ENCODE measurements around the gene KCNH1.

The KCNH1 gene

DNA sequence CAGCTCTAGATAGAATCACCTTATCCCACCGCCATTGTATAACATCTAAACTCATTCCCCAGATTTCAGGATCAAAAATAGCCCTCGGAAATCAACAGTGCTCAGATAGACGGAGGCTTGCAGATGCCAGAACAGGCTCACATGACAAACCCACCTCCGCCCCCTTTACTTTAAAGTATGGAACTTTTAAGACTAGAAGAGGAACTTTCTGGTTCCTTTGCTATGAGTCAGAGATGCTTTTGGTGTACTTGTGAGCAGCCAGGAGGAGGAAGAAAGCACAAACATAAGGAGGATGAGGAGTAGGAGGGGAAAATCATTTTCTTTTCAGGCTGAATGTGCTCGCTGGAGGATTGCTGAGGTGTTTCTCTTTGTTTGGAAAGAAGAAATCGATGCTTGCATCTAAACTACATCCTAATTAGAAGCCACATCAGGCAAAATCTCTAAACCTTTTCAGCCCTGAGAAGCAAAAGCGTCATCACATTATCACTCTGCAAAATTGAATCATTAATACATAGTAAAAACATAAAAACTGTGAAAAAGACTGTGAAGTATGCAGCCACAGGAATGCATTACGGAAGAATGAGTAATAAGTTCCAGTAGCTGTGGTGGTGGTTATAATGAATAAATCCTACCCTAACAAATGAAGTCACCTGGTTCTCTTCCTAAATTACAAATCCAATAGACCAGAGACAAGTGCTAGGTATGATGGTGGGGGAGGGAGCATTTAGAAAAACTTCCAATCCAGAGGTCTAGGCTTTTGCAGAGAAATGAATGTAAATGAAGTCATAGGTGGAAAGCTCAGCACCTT, 251.3 kb downstream of the KCNH1 start:
- peak; percentile 13 for DNase-seq (ENCODE audit: low read depth)
- TF ChIP-seq, protein P1, sequence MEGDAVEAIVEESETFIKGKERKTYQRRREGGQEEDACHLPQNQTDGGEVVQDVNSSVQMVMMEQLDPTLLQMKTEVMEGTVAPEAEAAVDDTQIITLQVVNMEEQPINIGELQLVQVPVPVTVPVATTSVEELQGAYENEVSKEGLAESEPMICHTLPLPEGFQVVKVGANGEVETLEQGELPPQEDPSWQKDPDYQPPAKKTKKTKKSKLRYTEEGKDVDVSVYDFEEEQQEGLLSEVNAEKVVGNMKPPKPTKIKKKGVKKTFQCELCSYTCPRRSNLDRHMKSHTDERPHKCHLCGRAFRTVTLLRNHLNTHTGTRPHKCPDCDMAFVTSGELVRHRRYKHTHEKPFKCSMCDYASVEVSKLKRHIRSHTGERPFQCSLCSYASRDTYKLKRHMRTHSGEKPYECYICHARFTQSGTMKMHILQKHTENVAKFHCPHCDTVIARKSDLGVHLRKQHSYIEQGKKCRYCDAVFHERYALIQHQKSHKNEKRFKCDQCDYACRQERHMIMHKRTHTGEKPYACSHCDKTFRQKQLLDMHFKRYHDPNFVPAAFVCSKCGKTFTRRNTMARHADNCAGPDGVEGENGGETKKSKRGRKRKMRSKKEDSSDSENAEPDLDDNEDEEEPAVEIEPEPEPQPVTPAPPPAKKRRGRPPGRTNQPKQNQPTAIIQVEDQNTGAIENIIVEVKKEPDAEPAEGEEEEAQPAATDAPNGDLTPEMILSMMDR (conservative IDR thresholded peaks at IDR 0.05; ENCODE audit: low read depth, low read length), result no peak
- H3K4me3 ChIP-seq (ENCODE audit: low read depth, low read length), result no peak overlapping the region

DNA sequence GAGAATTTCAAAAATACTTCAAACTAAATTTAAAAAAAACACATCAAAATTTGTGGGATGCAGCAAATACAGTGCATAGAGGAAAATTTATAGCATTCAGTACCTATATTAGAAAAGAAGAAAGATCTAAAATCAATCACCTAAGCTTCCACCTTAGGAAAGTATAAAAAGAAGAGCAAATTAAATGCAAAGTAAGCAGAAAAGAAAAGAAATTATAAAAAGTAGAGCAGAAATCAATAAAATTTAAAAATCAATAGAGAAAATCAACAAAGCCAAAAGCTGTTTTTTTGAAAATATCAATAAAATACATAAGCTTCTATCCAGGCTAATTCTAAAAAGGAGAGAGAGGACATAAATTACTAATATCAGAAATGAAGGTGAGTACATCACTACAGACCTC, 255.4 kb downstream of the KCNH1 start:
- TF ChIP-seq, protein P1 (conservative IDR thresholded peaks at IDR 0.05; ENCODE audit: low read depth, low read length), result no peak
- no peak for DNase-seq (ENCODE audit: low read depth)

DNA sequence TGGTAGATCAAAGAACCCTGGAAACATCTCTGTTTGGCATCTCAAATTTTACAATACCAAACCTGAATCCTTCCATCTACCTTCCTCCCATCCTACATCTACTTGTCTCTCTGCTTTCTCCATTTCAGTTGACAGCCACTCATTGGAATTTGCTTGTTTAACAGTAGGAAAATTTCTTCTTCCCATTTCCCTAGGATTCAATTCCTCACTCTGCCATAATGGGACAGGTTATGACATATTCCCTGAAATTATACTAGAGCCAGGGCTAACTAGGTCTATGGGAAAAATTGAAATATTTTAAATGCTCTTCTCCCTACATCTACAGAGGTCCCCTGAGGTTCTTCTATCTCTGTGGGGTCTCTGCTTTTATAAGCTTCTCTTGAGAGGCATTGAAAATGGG, 257.7 kb downstream of the KCNH1 start:
- TF ChIP-seq, protein P1 (conservative IDR thresholded peaks at IDR 0.05; ENCODE audit: low read depth, low read length), result no peak
- DNase-seq (ENCODE audit: low read depth), result no peak
- no peak overlapping the region for H3K4me3 ChIP-seq (ENCODE audit: low read depth, low read length)

More for the DNA sequence above, 255.4 kb downstream of the KCNH1 start:
- no peak overlapping the region for H3K4me3 ChIP-seq (ENCODE audit: low read depth, low read length)

DNA sequence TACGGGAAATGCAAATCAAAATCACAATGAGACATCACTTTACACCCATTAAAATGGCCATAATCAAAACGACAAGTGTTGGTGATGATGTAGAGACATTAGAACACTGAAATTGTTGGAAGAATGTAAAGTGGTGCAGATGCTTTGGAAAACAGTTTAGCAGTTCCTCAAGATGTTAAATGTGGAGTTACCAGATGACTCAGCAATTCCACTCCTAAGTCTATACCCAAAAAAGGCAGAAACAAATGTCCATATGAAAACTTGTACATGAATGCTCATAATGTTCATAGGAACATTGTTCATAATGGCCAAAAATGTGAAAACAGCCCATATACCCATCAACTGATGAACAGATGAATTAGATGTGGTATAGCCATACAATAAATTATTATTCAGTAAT, 267.4 kb downstream of the KCNH1 start:
- TF ChIP-seq, protein P1 (conservative IDR thresholded peaks at IDR 0.05; ENCODE audit: low read depth, low read length), result no peak
- no peak for DNase-seq (ENCODE audit: low read depth)
- H3K4me3 ChIP-seq (ENCODE audit: low read depth, low read length), result no peak overlapping the region

DNA sequence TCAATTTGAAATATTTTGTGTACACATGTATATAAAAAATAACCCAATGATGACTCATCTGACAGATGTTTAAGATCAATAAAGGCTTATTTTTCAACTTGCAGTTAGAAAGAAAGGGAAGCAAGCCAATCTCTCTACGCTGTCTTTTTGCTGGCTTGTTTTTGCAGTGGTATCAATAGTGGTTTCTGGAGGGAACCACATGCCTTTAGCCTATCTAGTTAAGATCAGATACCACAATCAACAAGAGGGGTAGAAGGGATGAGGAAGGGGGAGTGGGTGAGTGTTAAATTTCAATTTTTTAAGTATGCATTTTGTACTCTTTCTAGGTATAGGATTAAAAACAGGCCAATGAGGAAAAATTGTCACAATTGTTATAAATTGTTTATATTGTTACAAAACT, 276.2 kb downstream of the KCNH1 start:
- DNase-seq (ENCODE audit: low read depth), result no peak
- TF ChIP-seq, protein P1 (conservative IDR thresholded peaks at IDR 0.05; ENCODE audit: low read depth, low read length), result no peak
- H3K4me3 ChIP-seq (ENCODE audit: low read depth, low read length), result no peak overlapping the region

DNA sequence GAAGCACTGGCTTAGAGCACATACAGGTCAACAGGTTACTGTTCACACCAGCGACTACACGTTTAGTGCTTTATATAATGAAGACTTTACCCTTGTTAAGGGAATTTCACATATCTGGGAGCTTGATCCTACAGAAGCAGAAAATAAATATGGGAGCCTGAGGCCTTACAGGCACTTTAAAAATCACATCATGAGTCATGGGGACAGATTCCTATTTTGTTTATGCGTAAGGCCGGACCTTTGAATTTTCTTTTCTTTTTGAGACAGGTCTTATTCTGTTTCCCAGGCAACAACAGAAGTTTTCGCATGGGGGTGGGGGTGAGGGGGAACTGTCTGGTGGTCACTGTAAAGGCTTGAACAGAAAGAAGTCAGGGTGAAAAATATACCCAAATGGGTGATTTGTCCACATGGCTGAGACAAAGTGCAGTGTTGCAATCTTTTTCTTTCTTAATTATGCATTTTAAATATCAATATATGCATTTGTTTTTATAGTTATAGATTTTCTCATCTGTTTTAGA, 276.7 kb downstream of the KCNH1 start:
- H3K4me3 ChIP-seq (ENCODE audit: low read depth, low read length), result no peak overlapping the region
- TF ChIP-seq, protein P1 (conservative IDR thresholded peaks at IDR 0.05; ENCODE audit: low read depth, low read length), result no peak
- no peak for DNase-seq (ENCODE audit: low read depth)

DNA sequence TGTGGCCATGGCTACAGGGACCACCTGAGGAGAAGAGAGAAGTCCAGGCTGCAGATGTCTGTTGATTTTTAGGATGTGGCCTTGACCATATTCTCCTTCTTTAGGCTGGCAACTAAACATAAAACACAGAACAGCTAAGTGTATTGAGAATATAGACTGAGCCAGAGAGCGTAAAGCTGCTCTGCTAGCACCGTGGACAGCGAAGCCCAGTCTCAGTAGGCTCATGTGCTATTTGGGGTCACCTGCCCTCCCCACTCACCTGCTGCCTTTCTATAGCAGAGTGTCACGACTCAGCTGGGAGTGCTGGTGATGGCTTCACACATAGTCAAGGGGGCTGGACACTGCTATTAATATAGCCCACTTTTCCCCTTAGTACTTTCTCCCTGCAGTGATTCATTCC, 278.5 kb downstream of the KCNH1 start:
- H3K4me3 ChIP-seq (ENCODE audit: low read depth, low read length), result no peak overlapping the region
- no peak for DNase-seq (ENCODE audit: low read depth)
- TF ChIP-seq, protein P1 (conservative IDR thresholded peaks at IDR 0.05; ENCODE audit: low read depth, low read length), result no peak
